Effector memory CD8-positive, alpha-beta T cell (primary cell): ENCODE measurements around the gene CLPX.
"Not testable (repeated sequence)": the region's sequence is repeated elsewhere in the genome, so short reads cannot be mapped to it uniquely, and the experiment has no call there.

Experiments used
- ATAC-seq: fragments of 150-1000 bp; cut with Tn5 transposase; replicated peaks from 2 replicates; pipeline ENCODE4 v1.10.0; 2021; ENCODE audit warnings: mild to moderate bottlenecking, moderate library complexity
- DNase-seq, 3 experiments: peaks; one replicate each; pipeline ENCODE4 v3.0.0; 2021
- H3K27ac Mint-ChIP-seq, 2 donors: one replicate each; pipeline ENCODE4 v1.8.0; 2022; ENCODE audit warnings: mild to moderate bottlenecking in 2 of 2, mixed read lengths in 2 of 2, moderate library complexity in 2 of 2
- H3K27me3 Mint-ChIP-seq, 2 donors: one replicate each; pipeline ENCODE4 v1.8.0; 2022; ENCODE audit warnings: mixed read lengths in 2 of 2
- H3K36me3 Mint-ChIP-seq: one replicate; pipeline ENCODE4 v1.8.0; 2022; ENCODE audit warnings: mild to moderate bottlenecking, moderate library complexity, mixed read lengths; ENCODE audit not compliant: insufficient read depth
- H3K4me1 Mint-ChIP-seq, 2 donors: one replicate each; pipeline ENCODE4 v1.8.0; 2022; ENCODE audit warnings: low read depth in 2 of 2, mixed read lengths in 2 of 2
- H3K4me3 Mint-ChIP-seq, 2 donors: one replicate each; pipeline ENCODE4 v1.8.0; 2022; ENCODE audit warnings: mild to moderate bottlenecking in 2 of 2, mixed read lengths in 2 of 2, moderate library complexity in 2 of 2
- H3K9me3 Mint-ChIP-seq, 2 donors: one replicate each; pipeline ENCODE4 v1.8.0; 2022; ENCODE audit warnings: mixed read lengths in 2 of 2
- total RNA-seq, 9 experiments: gene quantifications; one replicate each; lab custom pipeline; 2026; lab: John Stamatoyannopoulos, UW

The CLPX gene
- total RNA-seq: 34.8 to 77.8 (median 73.7) reads per million in 9 experiments

DNA sequence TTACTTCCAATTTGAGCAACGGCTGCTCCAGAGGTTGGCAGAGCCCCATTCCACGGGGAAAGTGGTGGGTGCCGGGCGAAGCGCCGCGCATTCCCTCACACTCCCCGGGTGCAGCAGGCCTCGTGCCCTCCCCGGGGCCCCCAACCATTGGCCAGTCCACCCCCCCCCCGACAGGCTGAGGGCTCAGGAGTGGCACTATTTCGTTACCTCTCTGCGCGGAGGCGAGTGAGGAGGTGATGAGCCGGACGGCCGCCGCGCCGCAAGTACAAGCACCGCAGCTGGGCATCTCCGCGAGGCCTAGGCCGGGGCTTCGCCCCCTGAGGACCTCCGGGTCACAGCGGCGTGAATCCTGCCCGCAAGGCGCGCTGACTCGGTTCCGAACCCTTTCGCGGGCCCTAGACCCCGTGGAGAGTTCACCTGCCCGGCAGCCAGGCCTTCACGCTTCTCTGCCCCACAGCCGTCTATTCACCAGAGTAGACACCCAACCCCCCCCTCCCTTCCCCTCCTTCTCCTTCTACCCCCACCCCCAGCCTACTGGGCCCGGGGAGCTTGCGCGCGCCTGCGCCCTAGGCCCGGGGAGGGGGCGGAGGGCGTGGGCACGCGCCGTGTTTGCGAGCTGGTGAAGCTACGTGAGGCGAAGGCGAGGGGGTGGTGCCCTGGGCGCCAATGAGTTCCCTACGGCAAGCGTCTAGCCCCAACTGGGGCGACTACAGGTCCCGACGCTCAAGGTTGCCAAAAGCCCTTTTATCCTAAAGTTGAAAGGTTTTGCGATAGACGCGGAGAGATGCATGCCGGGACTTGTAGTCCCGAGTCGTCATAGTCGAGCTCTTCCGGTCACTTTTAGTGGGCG, at the start of gene CLPX:
Gene CLPX, minus strand, starts transcription at position 475 of the 850 bp plus-strand sequence. Its CDS starts 189 bp downstream, at position 286.
- Mint-ChIP-seq H3K9me3 (no peaks in the 10 kb centered on the region), H3K36me3 (peaks cover 16% of the 10 kb centered on the region), H3K27me3 (no peaks in the 10 kb centered on the region), H3K4me3 (peak within 1 kb of the TSS; percentile 84 to 93), H3K4me1 (peaks cover 14 to 27% of the 10 kb centered on the region in 2 donors), H3K27ac (peak within 1 kb of the TSS; percentile 92 to 98)
- DNase-seq (peak; percentile 83 to 87 (median 85)), ATAC-seq (peak; percentile 95)

GRCh38 chr15:65233696-65234095, 48.6 kb upstream of the CLPX start:
- no peaks in the 10 kb centered on the region for H3K9me3 Mint-ChIP-seq
- H3K4me1 Mint-ChIP-seq: no peaks in the 10 kb centered on the region
- no peak overlapping the region for H3K27ac Mint-ChIP-seq
- ATAC-seq (no peak), DNase-seq (no peak)
- peaks cover 3% of the 10 kb centered on the region for H3K36me3 Mint-ChIP-seq
- H3K4me3 Mint-ChIP-seq: no peak overlapping the region
- H3K27me3 Mint-ChIP-seq: no peaks in the 10 kb centered on the region

GRCh38 chr15:65232520-65232919, 47.4 kb upstream of the CLPX start:
- peaks cover 3% of the 10 kb centered on the region for H3K36me3 Mint-ChIP-seq
- no peak overlapping the region for H3K4me3 Mint-ChIP-seq
- H3K27ac Mint-ChIP-seq: no peak overlapping the region
- no peak for ATAC-seq
- no peaks in the 10 kb centered on the region for H3K4me1 Mint-ChIP-seq
- H3K9me3 Mint-ChIP-seq: no peaks in the 10 kb centered on the region
- DNase-seq: no peak
- no peaks in the 10 kb centered on the region for H3K27me3 Mint-ChIP-seq

DNA sequence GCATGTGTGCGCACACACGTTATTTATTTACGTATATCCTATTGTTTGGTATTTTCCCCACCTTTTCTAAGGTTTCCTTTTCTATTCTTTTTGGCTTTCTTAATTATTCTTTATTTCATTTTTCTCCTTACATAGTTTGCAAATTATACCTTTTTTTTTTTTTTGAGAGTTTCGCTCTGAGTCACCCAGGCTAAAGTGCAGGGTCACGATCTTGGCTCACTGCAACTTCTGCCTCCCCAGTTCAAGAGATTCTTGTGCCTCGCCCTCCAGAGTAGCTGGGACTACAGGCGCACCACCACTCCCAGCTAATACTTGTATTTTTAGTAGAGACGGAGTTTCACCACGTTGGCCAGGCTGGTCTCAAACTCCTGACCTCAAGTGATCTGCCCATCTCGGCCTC, 46.2 kb upstream of the CLPX start:
- Mint-ChIP-seq H3K27me3 (no peaks in the 10 kb centered on the region), H3K27ac (no peak overlapping the region)

GRCh38 chr15:65226901-65227300, 41.8 kb upstream of the CLPX start:
- H3K27ac Mint-ChIP-seq, H3K36me3 Mint-ChIP-seq, H3K9me3 Mint-ChIP-seq, DNase-seq, H3K4me3 Mint-ChIP-seq, ATAC-seq, H3K4me1 Mint-ChIP-seq, H3K27me3 Mint-ChIP-seq: not testable (repeated sequence)

More for the DNA sequence above, 46.2 kb upstream of the CLPX start:
- no peaks in the 10 kb centered on the region for H3K36me3 Mint-ChIP-seq
- H3K9me3 Mint-ChIP-seq: no peaks in the 10 kb centered on the region
- ATAC-seq: no peak
- H3K4me3 Mint-ChIP-seq: no peak overlapping the region
- DNase-seq: no peak
- H3K4me1 Mint-ChIP-seq: no peaks in the 10 kb centered on the region

- Mint-ChIP-seq H3K27me3 (peaks cover 0 to 10% of the 10 kb centered on the region in 2 donors), H3K4me1 (no peaks in the 10 kb centered on the region), H3K4me3 (no peak overlapping the region), H3K27ac (no peak overlapping the region), H3K36me3 (peaks cover 2% of the 10 kb centered on the region), H3K9me3 (no peaks in the 10 kb centered on the region)
- no peak for DNase-seq
- ATAC-seq: no peak
These were observed 41.1 kb upstream of the CLPX start for GRCh38 chr15:65226221-65226620.

- Mint-ChIP-seq H3K27ac (no peak overlapping the region), H3K4me1 (no peaks in the 10 kb centered on the region), H3K4me3 (no peak overlapping the region), H3K27me3 (peaks cover 0 to 10% of the 10 kb centered on the region in 2 donors), H3K36me3 (peaks cover 2% of the 10 kb centered on the region), H3K9me3 (no peaks in the 10 kb centered on the region)
- ATAC-seq (no peak), DNase-seq (no peak)
These were observed 38.9 kb upstream of the CLPX start for GRCh38 chr15:65223996-65224395.

- Mint-ChIP-seq H3K9me3 (no peaks in the 10 kb centered on the region), H3K36me3 (peaks cover 2% of the 10 kb centered on the region), H3K4me1 (peaks cover 0 to 3% of the 10 kb centered on the region in 2 donors), H3K27ac (no peak overlapping the region), H3K27me3 (peaks cover 0 to 10% of the 10 kb centered on the region in 2 donors), H3K4me3 (no peak overlapping the region)
- DNase-seq: no peak
- no peak for ATAC-seq
These were observed 37.7 kb upstream of the CLPX start for GRCh38 chr15:65222891-65223290.

- Mint-ChIP-seq H3K4me1 (peaks cover 3 to 7% of the 10 kb centered on the region in 2 donors), H3K27ac (no peak overlapping the region), H3K27me3 (peaks cover 0 to 10% of the 10 kb centered on the region in 2 donors), H3K36me3 (peaks cover 2% of the 10 kb centered on the region), H3K9me3 (no peaks in the 10 kb centered on the region), H3K4me3 (no peak overlapping the region)
- no peak for DNase-seq
- no peak for ATAC-seq
These were observed 36.6 kb upstream of the CLPX start for GRCh38 chr15:65221697-65222096.

GRCh38 chr15:65219137-65219536, 34.0 kb upstream of the CLPX start:
- H3K9me3 Mint-ChIP-seq: no peaks in the 10 kb centered on the region
- H3K27me3 Mint-ChIP-seq: no peaks in the 10 kb centered on the region
- ATAC-seq (no peak), DNase-seq (no peak)
- H3K27ac Mint-ChIP-seq: no peak overlapping the region
- H3K36me3 Mint-ChIP-seq: peaks cover 2% of the 10 kb centered on the region
- peaks cover 3 to 7% of the 10 kb centered on the region in 2 donors for H3K4me1 Mint-ChIP-seq
- H3K4me3 Mint-ChIP-seq: no peak overlapping the region

DNA sequence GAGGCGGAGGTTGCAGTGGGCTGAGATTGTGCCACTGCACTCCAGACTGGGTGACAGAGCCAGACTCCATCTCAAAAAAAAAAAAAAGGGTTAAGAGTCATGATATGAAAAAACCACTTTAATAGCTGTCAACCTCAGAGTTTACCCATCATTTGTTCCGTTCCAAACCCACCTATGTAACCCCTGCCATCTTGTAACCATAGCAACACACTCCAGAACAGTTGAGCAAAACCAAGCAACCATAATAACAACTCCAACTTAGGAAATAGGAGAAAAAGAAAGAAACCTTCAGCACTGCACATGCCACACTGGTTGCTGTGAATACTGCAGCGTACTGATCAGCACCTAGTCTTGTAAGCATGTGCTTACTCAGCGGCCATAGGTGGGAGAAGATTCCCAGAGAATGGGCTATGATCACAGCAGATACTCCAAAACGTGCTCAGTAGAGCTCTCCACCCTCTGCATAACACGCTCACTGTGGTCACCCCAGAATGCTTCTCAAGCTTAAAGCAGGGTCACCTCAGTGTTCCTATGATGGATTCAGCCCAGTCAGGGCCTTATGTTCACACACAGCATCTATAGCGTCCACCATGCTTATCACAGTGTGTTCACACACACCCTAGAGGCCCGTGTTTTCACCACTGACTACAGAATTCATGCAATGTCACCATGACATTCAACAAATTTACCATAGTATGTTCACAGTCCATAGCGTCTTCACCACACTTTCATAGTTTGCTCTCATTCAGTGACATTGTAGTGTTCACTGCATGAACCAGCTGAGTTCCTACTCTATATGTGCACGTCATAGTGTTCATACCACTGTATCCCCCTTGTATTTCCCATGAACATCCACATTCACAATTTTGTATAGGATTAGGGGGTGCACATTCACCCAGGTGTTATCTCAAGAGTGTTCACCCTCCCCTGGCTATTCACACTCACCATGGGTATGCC, 32.7 kb upstream of the CLPX start:
- no peak overlapping the region for H3K4me3 Mint-ChIP-seq
- peaks cover 2% of the 10 kb centered on the region for H3K36me3 Mint-ChIP-seq
- no peaks in the 10 kb centered on the region for H3K9me3 Mint-ChIP-seq
- peak overlapping the region in 1 of 2 donors; percentile 1 for H3K27ac Mint-ChIP-seq
- no peaks in the 10 kb centered on the region for H3K27me3 Mint-ChIP-seq
- ATAC-seq (peak; percentile 49), DNase-seq (no peak)
- peaks cover 3 to 7% of the 10 kb centered on the region in 2 donors for H3K4me1 Mint-ChIP-seq

DNA sequence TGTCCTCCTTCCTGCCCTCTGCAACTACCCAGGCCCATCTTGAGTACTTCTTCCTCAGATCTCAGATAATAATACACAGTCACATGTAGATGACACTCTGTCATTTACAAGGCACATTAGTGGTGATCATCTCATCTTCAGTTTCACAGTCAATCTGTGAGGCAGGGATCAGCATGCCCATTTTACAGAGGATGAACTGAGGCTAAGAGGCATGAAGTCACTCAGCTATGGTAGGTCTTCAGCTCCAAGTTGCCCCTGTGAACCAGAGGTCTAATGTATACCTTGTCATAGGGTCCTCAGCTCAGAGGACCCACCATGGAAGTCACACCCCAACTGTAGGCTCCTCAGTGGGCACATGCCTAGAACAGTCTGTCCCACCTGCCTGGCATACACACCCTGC, 30.4 kb upstream of the CLPX start:
- H3K9me3 Mint-ChIP-seq: no peaks in the 10 kb centered on the region
- peaks cover 3 to 7% of the 10 kb centered on the region in 2 donors for H3K4me1 Mint-ChIP-seq
- no peak overlapping the region for H3K4me3 Mint-ChIP-seq
- no peaks in the 10 kb centered on the region for H3K36me3 Mint-ChIP-seq
- ATAC-seq (no peak), DNase-seq (no peak)
- no peak overlapping the region for H3K27ac Mint-ChIP-seq
- H3K27me3 Mint-ChIP-seq: no peaks in the 10 kb centered on the region

DNA sequence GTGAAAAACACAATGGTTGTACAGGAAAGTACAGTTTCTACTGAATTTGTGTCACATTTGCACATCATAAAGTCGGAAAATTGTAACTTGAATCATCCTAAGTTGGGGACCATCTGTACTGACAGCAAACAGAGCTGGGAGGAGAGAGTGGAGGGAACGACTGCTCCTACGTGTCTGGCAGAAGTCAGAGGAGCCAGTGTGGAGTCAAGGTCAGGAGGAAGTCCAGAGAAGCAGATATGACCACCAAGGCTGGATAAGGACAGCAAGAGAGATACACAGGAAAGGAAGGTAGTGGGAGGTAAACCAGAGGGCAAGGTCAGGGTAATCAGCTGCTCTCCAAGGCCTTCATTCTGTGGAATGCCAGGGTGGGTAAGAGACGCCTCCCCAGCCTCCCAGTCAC, 28.9 kb upstream of the CLPX start:
- no peak for DNase-seq

More for the DNA sequence above, 28.9 kb upstream of the CLPX start:
- Mint-ChIP-seq H3K27me3 (no peaks in the 10 kb centered on the region), H3K9me3 (no peaks in the 10 kb centered on the region), H3K4me1 (peaks cover 3 to 7% of the 10 kb centered on the region in 2 donors), H3K36me3 (no peaks in the 10 kb centered on the region), H3K27ac (no peak overlapping the region), H3K4me3 (no peak overlapping the region)
- no peak for ATAC-seq
